H1 (cell line): ENCODE measurements around the gene FAM53B. TPM values are rescaled to one million over a fixed set of nuclear protein-coding genes. Genes with fewer than 3 reads are reported as not detected.

ENCODE experiments used
- CTCF ChIA-PET: fragments of 300-600 bp; sonication (Branson Sonifier 250); formaldehyde crosslinking; loops from one replicate; lab custom pipeline; 2021; ENCODE audit not compliant: partially characterized antibody; lab: Charles Lee
- POLR2A ChIA-PET: fragments of 300-600 bp; sonication (Branson Sonifier 250); formaldehyde crosslinking; loops from one replicate; lab custom pipeline; 2021; ENCODE audit warnings: inconsistent platforms; ENCODE audit not compliant: partially characterized antibody; lab: Charles Lee
- DNase-seq, 2 experiments: peaks; one replicate each; pipeline versions ENCODE4 v3.0.0 to v3.0.0-alpha.2; 2010 to 2022; ENCODE audit warnings: low spot score in 2 of 2, low read depth in 1 of 2, mixed read lengths in 1 of 2
- FAIRE-seq: peaks from 2 replicates; lab custom pipeline; 2011; peaks lifted over from hg19 to GRCh38; lab: Jason Lieb, UNC
- H2AFZ ChIP-seq: 2 replicates; pipeline ENCODE4 v1.8.1; 2012; ENCODE audit warnings: low read length, inconsistent platforms
- H2AK5ac ChIP-seq: 2 replicates; pipeline ENCODE4 v1.6.1; 2013; ENCODE audit warnings: low read depth, low read length
- H2BK120ac ChIP-seq: replicated peaks from 2 replicates; pipeline ENCODE3; 2013; ENCODE audit warnings: low read depth, low read length, inconsistent platforms
- H2BK12ac ChIP-seq: 2 replicates; pipeline ENCODE4 v1.6.1; 2013; ENCODE audit warnings: low read depth, low read length
- H2BK15ac ChIP-seq: 2 replicates; pipeline ENCODE4 v1.6.1; 2013; ENCODE audit warnings: low read length
- H2BK20ac ChIP-seq: 2 replicates; pipeline ENCODE4 v1.6.1; 2013; ENCODE audit warnings: low read length
- H2BK5ac ChIP-seq: 2 replicates; pipeline ENCODE4 v1.6.1; 2013; ENCODE audit warnings: low read depth, low read length
- H3K14ac ChIP-seq: 2 replicates; pipeline ENCODE4 v1.6.1; 2013; ENCODE audit warnings: inconsistent platforms; ENCODE audit not compliant: insufficient read length
- H3K18ac ChIP-seq: 2 replicates; pipeline ENCODE4 v1.6.1; 2013; ENCODE audit warnings: low read length; ENCODE audit errors: extremely low read depth
- H3K23ac ChIP-seq: 2 replicates; pipeline ENCODE4 v1.6.1; 2013; ENCODE audit warnings: inconsistent platforms; ENCODE audit not compliant: insufficient read length
- H3K23me2 ChIP-seq: 2 replicates; pipeline ENCODE4 v1.6.1; 2013; ENCODE audit warnings: low read depth, low read length
- H3K27ac ChIP-seq: 2 replicates; pipeline ENCODE4 v1.6.1; 2011; ENCODE audit warnings: low read depth, low read length, inconsistent platforms
- H3K27me3 ChIP-seq, 4 experiments: replicated peaks in 1 of 4; 1 replicate in 1 of 4; 2 replicates in 3 of 4; pipeline versions ENCODE4 v1.6.1 to v1.8.1; 2011 to 2013; ENCODE audit warnings: low read length in 3 of 4, mild to moderate bottlenecking in 3 of 4, inconsistent platforms in 2 of 4, mixed read lengths in 2 of 4, moderate library complexity in 1 of 4; ENCODE audit not compliant: control insufficient read depth in 3 of 4, insufficient read depth in 3 of 4; ENCODE audit errors: extremely low read depth in 1 of 4
- H3K36me3 ChIP-seq, 4 experiments: 2 replicates each; pipeline versions ENCODE4 v1.6.1 to v1.8.1; 2011 to 2013; ENCODE audit warnings: mild to moderate bottlenecking in 4 of 4, low read length in 3 of 4, moderate library complexity in 2 of 4, control low read depth in 1 of 4, inconsistent platforms in 1 of 4; ENCODE audit not compliant: insufficient read depth in 4 of 4, control insufficient read depth in 2 of 4
- H3K4ac ChIP-seq: replicated peaks from 2 replicates; pipeline ENCODE3; 2013; ENCODE audit warnings: low read length, low read depth, mixed read lengths, inconsistent platforms; ENCODE audit not compliant: insufficient read length
- H3K4me1 ChIP-seq, 4 experiments: replicated peaks in 1 of 4; 1 replicate in 1 of 4; 2 replicates in 3 of 4; pipeline versions ENCODE4 v1.6.1 to v1.8.1; 2011 to 2013; ENCODE audit warnings: low read length in 3 of 4, inconsistent platforms in 2 of 4, mixed read lengths in 1 of 4; ENCODE audit not compliant: insufficient read depth in 4 of 4, control insufficient read depth in 3 of 4
- H3K4me2 ChIP-seq, 2 experiments: 2 replicates each; pipeline versions ENCODE4 v1.6.1 to v1.8.1; 2011 to 2013; ENCODE audit warnings: low read depth in 2 of 2, low read length in 2 of 2, control low read depth in 1 of 2, inconsistent platforms in 1 of 2, mild to moderate bottlenecking in 1 of 2; ENCODE audit not compliant: insufficient read depth in 1 of 2
- H3K4me3 ChIP-seq, 4 experiments: fragments of 200-600, 300-600 bp in 1 of 4; sonication (generic), shearing (Covaris generic), sonication (Bioruptor Twin) in 1 of 4; 2 replicates each; pipeline versions ENCODE4 v1.5.1 to v1.8.1; 2011 to 2016; ENCODE audit warnings: low read length in 4 of 4, low read depth in 3 of 4, control low read depth in 2 of 4, inconsistent platforms in 2 of 4, mild to moderate bottlenecking in 2 of 4, mixed read lengths in 1 of 4, moderate library complexity in 1 of 4; ENCODE audit not compliant: insufficient read depth in 2 of 4; ENCODE audit errors: extremely low read depth in 1 of 4
- H3K56ac ChIP-seq: replicated peaks from 2 replicates; pipeline ENCODE3; 2013; ENCODE audit warnings: low read depth, mild to moderate bottlenecking, mixed read lengths, low read length, inconsistent platforms; ENCODE audit not compliant: insufficient read length
- H3K79me1 ChIP-seq: 2 replicates; pipeline ENCODE4 v1.6.1; 2013; ENCODE audit warnings: low read depth, low read length, control low read depth
- H3K79me2 ChIP-seq, 2 experiments: 2 replicates each; pipeline versions ENCODE4 v1.6.1 to v1.8.1; 2012 to 2013; ENCODE audit warnings: low read length in 2 of 2, mild to moderate bottlenecking in 2 of 2, inconsistent platforms in 1 of 2; ENCODE audit not compliant: insufficient read depth in 2 of 2, control insufficient read depth in 1 of 2
- H3K9ac ChIP-seq, 4 experiments: replicated peaks in 1 of 4; 1 replicate in 1 of 4; 2 replicates in 3 of 4; pipeline versions ENCODE4 v1.6.1 to v1.8.1; 2011 to 2013; ENCODE audit warnings: low read depth in 3 of 4, low read length in 3 of 4, control low read depth in 2 of 4, mild to moderate bottlenecking in 2 of 4, moderate library complexity in 2 of 4, inconsistent platforms in 1 of 4; ENCODE audit errors: extremely low read depth in 1 of 4
- H3K9me3 ChIP-seq, 2 experiments: 2 replicates each; pipeline versions ENCODE4 v1.6.1 to v1.8.1; 2012 to 2013; ENCODE audit warnings: mild to moderate bottlenecking in 2 of 2, moderate library complexity in 2 of 2, control low read depth in 1 of 2, inconsistent platforms in 1 of 2, low read depth in 1 of 2, low read length in 1 of 2, mixed read lengths in 1 of 2; ENCODE audit not compliant: insufficient read depth in 2 of 2
- H4K20me1 ChIP-seq, 2 experiments: replicated peaks in 1 of 2; 2 replicates each; pipeline versions ENCODE3 to v1.8.1; 2011 to 2013; ENCODE audit warnings: inconsistent platforms in 2 of 2, low read length in 2 of 2, mild to moderate bottlenecking in 1 of 2; ENCODE audit not compliant: insufficient read depth in 2 of 2, control insufficient read depth in 1 of 2
- H4K5ac ChIP-seq: 2 replicates; pipeline ENCODE4 v1.6.1; 2013; ENCODE audit warnings: low read length, low read depth, mixed read lengths, inconsistent platforms; ENCODE audit not compliant: insufficient read length
- H4K8ac ChIP-seq: 2 replicates; pipeline ENCODE4 v1.8.0; 2013; ENCODE audit warnings: mild to moderate bottlenecking, moderate library complexity, low read length, inconsistent platforms; ENCODE audit not compliant: insufficient read depth; ENCODE audit errors: extremely low read depth
- H4K91ac ChIP-seq: replicated peaks from 2 replicates; pipeline ENCODE3; 2013; ENCODE audit warnings: low read length, mixed read lengths, inconsistent platforms; ENCODE audit not compliant: insufficient read length
- ATF2 ChIP-seq: IDR thresholded peaks from 2 replicates; pipeline ENCODE4 v1.6.1; 2012; ENCODE audit warnings: low read length, inconsistent platforms
- CTBP2 ChIP-seq: IDR thresholded peaks from 2 replicates; pipeline ENCODE4 v1.7.0; 2011; ENCODE audit warnings: borderline replicate concordance, mild to moderate bottlenecking, moderate library complexity, mixed read lengths, low read length; ENCODE audit not compliant: insufficient read depth, insufficient read length
- CTCF ChIP-seq, 3 experiments: IDR thresholded peaks; 1 replicate in 2 of 3; 2 replicates in 1 of 3; pipeline versions ENCODE4 v1.5.1 to v1.6.1; 2011; ENCODE audit warnings: low read length in 3 of 3, mild to moderate bottlenecking in 3 of 3, inconsistent platforms in 2 of 3, low read depth in 1 of 3, moderate library complexity in 1 of 3; ENCODE audit not compliant: insufficient read depth in 1 of 3; ENCODE audit errors: control extremely low read depth in 1 of 3
- GTF2F1 ChIP-seq: IDR thresholded peaks from 2 replicates; pipeline ENCODE4 v1.6.1; 2012; ENCODE audit warnings: low read depth, low read length, improper control_type of control experiment, borderline replicate concordance
- JUN ChIP-seq: IDR thresholded peaks from 2 replicates; pipeline ENCODE4 v1.6.1; 2011; ENCODE audit warnings: low read depth, mild to moderate bottlenecking, improper control_type of control experiment, low read length
- RAD21 ChIP-seq, 2 experiments: IDR thresholded peaks in 1 of 2; conservative IDR thresholded peaks in 1 of 2; 2 replicates each; pipeline ENCODE4 v1.6.1; 2011; ENCODE audit warnings: low read depth in 2 of 2, low read length in 2 of 2, improper control_type of control experiment in 1 of 2, inconsistent platforms in 1 of 2, mild to moderate bottlenecking in 1 of 2, moderate library complexity in 1 of 2
- WGBS, 2 experiments: shearing (Covaris generic) in 1 of 2; methylation state at CpG; one replicate each; pipeline versions ENCODE4 v1.1.6 to v1.1.7; 2013 to 2015; ENCODE audit warnings: low lambda C conversion rate in 2 of 2, mixed read lengths in 2 of 2, inconsistent platforms in 1 of 2, low coverage in 1 of 2, missing lambda C conversion rate in 1 of 2; ENCODE audit not compliant: insufficient replicate concordance in 2 of 2, insufficient coverage in 1 of 2, insufficient read length in 1 of 2; ENCODE audit errors: extremely low coverage in 1 of 2, missing lambda C conversion rate in 1 of 2; 5-methylcytosine and 5-hydroxymethylcytosine counted together
- polyA plus RNA-seq, 7 experiments: library from polyadenylated mRNA; depleted of rRNA in 3 of 7; stranded (reverse) in 5 of 7; unstranded in 2 of 7; fragments of >200 nt in 5 of 7; fragments of 200-250 nt in 2 of 7; gene quantifications; 1 replicate in 5 of 7; 2 replicates in 1 of 7; 4 replicates in 1 of 7; pipeline versions ENCODE4 v1.2.1 to v1.2.3, GENCODE V29; 2011 to 2013; ENCODE audit warnings: missing spikeins in 2 of 7, mixed read lengths in 2 of 7
- total RNA-seq: library from RNA; stranded (reverse); fragmentation: NEBNext Ultra II Directional; extraction: Animal tissue kit (Norgen Biotek cat#: 25700); gene quantifications from 2 replicates; pipeline ENCODE4 v1.2.1, GENCODE V29; 2021

The FAM53B gene
- total and polyA plus RNA-seq, 2 of the 8 experiments (the other 6 are each of a cell fraction or from before 2014, with no cell fraction given) = 5.3 to 14.4 TPM

- Histone ChIP-seq H2BK5ac (0 out of 2 replicates have a peak overlapping the region, but pooled peaks have one; percentile 19), H3K56ac (no peak overlapping the region), H3K18ac (peak overlapping the region; percentile 15; the same call in 1 of the 2 replicates), H2AK5ac (no peak overlapping the region), H3K4me3 (no peak overlapping the region), H3K36me3 (no peaks in the 10 kb centered on the region), H3K4me2 (no peak overlapping the region), H4K20me1 (peaks cover 1 to 2% of the 10 kb centered on the region in 2 experiments), H2BK20ac (peak overlapping the region; percentile 5; the same call in 1 of the 2 replicates), H4K5ac (no peak overlapping the region), H3K27ac (no peak overlapping the region), H3K23me2 (no peaks in the 10 kb centered on the region), H3K27me3 (no peaks in the 10 kb centered on the region), H3K79me2 (no peaks in the 10 kb centered on the region), H3K9ac (no peak overlapping the region), H3K14ac (no peak overlapping the region), H3K79me1 (no peaks in the 10 kb centered on the region; the same call in 1 of the 2 replicates), H2BK15ac (no peak overlapping the region), H2BK120ac (no peak overlapping the region), H2BK12ac (no peak overlapping the region; the same call in 1 of the 2 replicates), H3K9me3 (no peaks in the 10 kb centered on the region), H3K4me1 (peaks cover 0 to 24% (median 17%) of the 10 kb centered on the region in 4 experiments; a peak in 6 of 7 replicates), H3K23ac (no peak overlapping the region), H3K4ac (no peak overlapping the region), H4K8ac (no peak overlapping the region; the same call in 1 of the 2 replicates), H4K91ac (no peak overlapping the region), H2AFZ (no peak overlapping the region)
- DNase-seq (no peak), FAIRE-seq (no peak)
- ChIA-PET POLR2A (no interaction called here), CTCF (interaction anchor here (0.6 to 2.2 kb wide), 17 partner anchors 10 to 320 kb away, joined by 3 to 11 read pairs (median 3); no protein-coding TSS in a partner anchor)
- WGBS, 2 experiments = 86% methylated on average over 9 of the region's 9 CpGs; no CpG with 5 or more reads in 1 of the 2 experiments
- TF ChIP-seq CTBP2 (no peak), RAD21 (IDR thresholded peaks at IDR 0.05 in 1 of 2, conservative IDR thresholded peaks at IDR 0.05 in 1 of 2; ENCODE audit: low read depth in 2 of 2, low read length in 2 of 2) (peak in 1 of 2 experiments; percentile 17; a peak in 1 of 4 replicates), ATF2 (no peak), CTCF (IDR thresholded peaks at IDR 0.05; ENCODE audit: control extremely low read depth in 1 of 3, insufficient read depth in 1 of 3, low read depth in 1 of 3, low read length in 3 of 3) (peak in 2 of 3 experiments; percentile 15 to 20; a peak in 2 of 4 replicates), JUN (no peak), GTF2F1 (no peak)
Measured at GRCh38 chr10:124647421-124648130, 96.6 kb downstream of the FAM53B start.
